ENCODE measurements around the gene NMU.

DNA sequence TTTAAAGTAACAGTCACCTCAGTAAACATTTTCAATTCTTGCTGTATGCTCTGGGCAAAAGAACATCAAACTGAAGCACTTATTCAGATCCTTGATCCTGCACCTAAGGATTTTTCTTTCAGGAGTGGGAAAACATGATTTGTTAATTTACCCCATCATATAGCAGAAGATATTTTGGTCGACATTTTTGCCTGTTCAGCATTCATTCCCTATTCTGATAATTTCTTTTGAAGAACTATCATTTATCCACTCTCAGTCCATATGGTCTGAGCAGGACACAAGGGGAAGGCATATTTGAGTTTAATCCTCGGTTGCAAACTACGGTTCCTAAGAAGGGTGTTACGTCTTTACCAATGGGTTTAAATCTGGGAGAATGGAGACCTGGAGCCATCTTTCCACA is 88.2 kb downstream of the NMU start:
- TF ChIP-seq, protein P1, sequence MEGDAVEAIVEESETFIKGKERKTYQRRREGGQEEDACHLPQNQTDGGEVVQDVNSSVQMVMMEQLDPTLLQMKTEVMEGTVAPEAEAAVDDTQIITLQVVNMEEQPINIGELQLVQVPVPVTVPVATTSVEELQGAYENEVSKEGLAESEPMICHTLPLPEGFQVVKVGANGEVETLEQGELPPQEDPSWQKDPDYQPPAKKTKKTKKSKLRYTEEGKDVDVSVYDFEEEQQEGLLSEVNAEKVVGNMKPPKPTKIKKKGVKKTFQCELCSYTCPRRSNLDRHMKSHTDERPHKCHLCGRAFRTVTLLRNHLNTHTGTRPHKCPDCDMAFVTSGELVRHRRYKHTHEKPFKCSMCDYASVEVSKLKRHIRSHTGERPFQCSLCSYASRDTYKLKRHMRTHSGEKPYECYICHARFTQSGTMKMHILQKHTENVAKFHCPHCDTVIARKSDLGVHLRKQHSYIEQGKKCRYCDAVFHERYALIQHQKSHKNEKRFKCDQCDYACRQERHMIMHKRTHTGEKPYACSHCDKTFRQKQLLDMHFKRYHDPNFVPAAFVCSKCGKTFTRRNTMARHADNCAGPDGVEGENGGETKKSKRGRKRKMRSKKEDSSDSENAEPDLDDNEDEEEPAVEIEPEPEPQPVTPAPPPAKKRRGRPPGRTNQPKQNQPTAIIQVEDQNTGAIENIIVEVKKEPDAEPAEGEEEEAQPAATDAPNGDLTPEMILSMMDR (conservative IDR thresholded peaks at IDR 0.05) = no peak
- TF ChIP-seq ZFX (IDR thresholded peaks at IDR 0.05) = no peak

All from C4-2B (cell line).